ENCODE measurements around the gene FAM228B.

The FAM228B gene

GRCh38 chr2:24169023-24169422 lies 45.8 kb downstream of the FAM228B start:
- Mint-ChIP-seq H3K9me3 (peaks cover 7% of the 10 kb centered on the region), H3K27ac (no peak overlapping the region), H3K4me1 (no peaks in the 10 kb centered on the region), H3K27me3 (ENCODE audit: low read depth) (no peaks in the 10 kb centered on the region), H3K36me3 (ENCODE audit: low read depth) (peaks cover 6% of the 10 kb centered on the region), H3K4me3 (no peak overlapping the region)
- TF ChIP-seq CTCF (IDR thresholded peaks at IDR 0.05; ENCODE audit: unreplicated experiment in 3 of 3) = no peak

- peak within 1 kb of the TSS in 1 of 3 experiments; percentile 40 for H3K27ac Mint-ChIP-seq
- no peak within 1 kb of the TSS for H3K4me3 Mint-ChIP-seq
- peaks cover 5% of the 10 kb centered on the region for H3K36me3 Mint-ChIP-seq (ENCODE audit: low read depth)
- peaks cover 12% of the 10 kb centered on the region for H3K4me1 Mint-ChIP-seq
- peaks cover 8% of the 10 kb centered on the region for H3K9me3 Mint-ChIP-seq
- H3K27me3 Mint-ChIP-seq (ENCODE audit: low read depth) = peaks cover 4% of the 10 kb centered on the region
- TF ChIP-seq CTCF (IDR thresholded peaks at IDR 0.05; ENCODE audit: unreplicated experiment in 3 of 3) = no peak
These were observed 51.6 kb downstream of the FAM228B start, which contains the start of gene FAM228A for GRCh38 chr2:24174851-24175277. FAM228A (plus strand) TSS chr2:24175053; CDS start chr2:24175481, 428 bp downstream.

GRCh38 chr2:24175631-24176187 lies 52.4 kb downstream of the FAM228B start:
- peaks cover 8% of the 10 kb centered on the region for H3K9me3 Mint-ChIP-seq
- no peak for TF ChIP-seq CTCF (IDR thresholded peaks at IDR 0.05; ENCODE audit: unreplicated experiment in 3 of 3)
- no peak overlapping the region for H3K4me3 Mint-ChIP-seq
- peaks cover 12% of the 10 kb centered on the region for H3K4me1 Mint-ChIP-seq
- peak overlapping the region in 1 of 3 experiments; percentile 40 for H3K27ac Mint-ChIP-seq
- peaks cover 5% of the 10 kb centered on the region for H3K36me3 Mint-ChIP-seq (ENCODE audit: low read depth)
- H3K27me3 Mint-ChIP-seq (ENCODE audit: low read depth) = peaks cover 4% of the 10 kb centered on the region

GRCh38 chr2:24176326-24176725 lies 53.1 kb downstream of the FAM228B start:
- Mint-ChIP-seq H3K36me3 (ENCODE audit: low read depth) (peaks cover 5% of the 10 kb centered on the region), H3K27me3 (ENCODE audit: low read depth) (peaks cover 4% of the 10 kb centered on the region), H3K9me3 (peaks cover 8% of the 10 kb centered on the region), H3K4me3 (no peak overlapping the region), H3K4me1 (peaks cover 12% of the 10 kb centered on the region), H3K27ac (peak overlapping the region; percentile 18 to 74 (median 40))
- TF ChIP-seq CTCF (IDR thresholded peaks at IDR 0.05; ENCODE audit: unreplicated experiment in 3 of 3) = no peak

- H3K4me1 Mint-ChIP-seq = peaks cover 18% of the 10 kb centered on the region
- H3K9me3 Mint-ChIP-seq = no peaks in the 10 kb centered on the region
- H3K27ac Mint-ChIP-seq = no peak overlapping the region
- no peaks in the 10 kb centered on the region for H3K36me3 Mint-ChIP-seq (ENCODE audit: low read depth)
- H3K27me3 Mint-ChIP-seq (ENCODE audit: low read depth) = peaks cover 4% of the 10 kb centered on the region
- no peak overlapping the region for H3K4me3 Mint-ChIP-seq
- TF ChIP-seq CTCF (IDR thresholded peaks at IDR 0.05; ENCODE audit: unreplicated experiment in 3 of 3) = no peak
These were observed 56.4 kb downstream of the FAM228B start for GRCh38 chr2:24179683-24180082.

GRCh38 chr2:24181849-24182248 lies 58.6 kb downstream of the FAM228B start:
- Mint-ChIP-seq H3K27ac (peak overlapping the region in 1 of 3 experiments; percentile 59), H3K36me3 (ENCODE audit: low read depth) (peaks cover 1% of the 10 kb centered on the region), H3K4me1 (peaks cover 7% of the 10 kb centered on the region), H3K4me3 (no peak overlapping the region), H3K27me3 (ENCODE audit: low read depth) (peaks cover 2% of the 10 kb centered on the region), H3K9me3 (peaks cover 2% of the 10 kb centered on the region)
- TF ChIP-seq CTCF (IDR thresholded peaks at IDR 0.05; ENCODE audit: unreplicated experiment in 3 of 3) = no peak

Measured in nephron (organoid).